K562 (cell line): Measurements from ENCODE around the gene PPP1R15B. TPM values are rescaled to one million over a fixed set of nuclear protein-coding genes. Genes with fewer than 3 reads are reported as not detected.

Source experiments
- ATF3 ChIP-seq, 2 experiments: fragments of 450-650 bp in 1 of 2; sonication (generic) in 1 of 2; formaldehyde crosslinking in 1 of 2; IDR thresholded peaks in 1 of 2; conservative IDR thresholded peaks in 1 of 2; 2 replicates each; pipeline versions ENCODE4 v1.6.1 to v1.8.1; 2016 to 2023; ENCODE audit warnings: mild to moderate bottlenecking in 2 of 2, moderate library complexity in 2 of 2, inconsistent platforms in 1 of 2, missing genetic modification reagents in 1 of 2
- CTBP1 ChIP-seq: fragments of 450-650 bp; IDR thresholded peaks from 2 replicates; pipeline ENCODE4 v1.6.1; 2016; ENCODE audit warnings: borderline replicate concordance
- HES1 ChIP-seq: fragments of 450-650 bp; IDR thresholded peaks from 2 replicates; pipeline ENCODE4 v1.6.1; 2016; ENCODE audit warnings: low read depth, mild to moderate bottlenecking, moderate library complexity
- KDM1A ChIP-seq, 2 experiments: fragments of 450-650 bp; IDR thresholded peaks; 2 replicates each; pipeline ENCODE4 v1.6.1; 2016; ENCODE audit warnings: mild to moderate bottlenecking in 2 of 2
- MEF2A ChIP-seq: IDR thresholded peaks from 2 replicates; pipeline ENCODE4 v1.6.1; 2011; ENCODE audit warnings: low read depth, mild to moderate bottlenecking, low read length, moderate library complexity; ENCODE audit not compliant: control insufficient read depth
- MEF2D ChIP-seq: conservative IDR thresholded peaks from 2 replicates; pipeline ENCODE4 v1.6.1; 2016; ENCODE audit warnings: low read depth, missing genetic modification characterization, missing compliant biosample characterization
- MTA3 ChIP-seq: fragments of 450-650 bp; formaldehyde crosslinking; IDR thresholded peaks from 2 replicates; pipeline ENCODE4 v1.6.1; 2017; ENCODE audit warnings: mild to moderate bottlenecking, borderline replicate concordance
- POLR2B ChIP-seq: fragments of 450-650 bp; IDR thresholded peaks from 2 replicates; pipeline ENCODE4 v1.6.1; 2018; ENCODE audit warnings: low read depth; ENCODE audit not compliant: partially characterized antibody
- SMAD2 ChIP-seq: fragments of 150-350 bp; IDR thresholded peaks from 2 replicates; pipeline ENCODE4 v1.6.1; 2014; ENCODE audit warnings: low read depth, mild to moderate bottlenecking, low read length
- SREBF1 ChIP-seq: fragments of 150-350 bp; IDR thresholded peaks from 2 replicates; pipeline ENCODE4 v1.6.1; 2014; ENCODE audit warnings: antibody characterized with exemption, low read depth, low read length, borderline replicate concordance
- SRSF7 ChIP-seq: fragments of 200-400 bp; formaldehyde crosslinking; optimal IDR thresholded peaks from 2 replicates; pipeline ENCODE3; 2017; ENCODE audit warnings: mild to moderate bottlenecking, low read depth, low read length
- TARDBP ChIP-seq: fragments of 450-650 bp; IDR thresholded peaks from 2 replicates; pipeline ENCODE4 v1.6.1; 2016
- TBL1XR1 ChIP-seq, 2 experiments: IDR thresholded peaks; 2 replicates each; pipeline ENCODE4 v1.6.1; 2012; ENCODE audit warnings: improper control_type of control experiment in 2 of 2, low read length in 2 of 2, mild to moderate bottlenecking in 1 of 2
- TCF7L2 ChIP-seq: fragments of 150-350 bp; IDR thresholded peaks from 2 replicates; pipeline ENCODE4 v1.6.1; 2016; ENCODE audit warnings: low read depth, mild to moderate bottlenecking, low read length, moderate library complexity
- TFAM ChIP-seq: fragments of 250-450 bp; sonication (Bioruptor Pico); conservative IDR thresholded peaks from 2 replicates; pipeline ENCODE4 v1.5.0; 2021; ENCODE audit warnings: mild to moderate bottlenecking, moderate library complexity
- TFAP4 ChIP-seq: sonication (generic); formaldehyde crosslinking; IDR thresholded peaks from 2 replicates; pipeline ENCODE4 v1.8.0; 2022; ENCODE audit warnings: missing genetic modification reagents, mild to moderate bottlenecking, moderate library complexity, borderline replicate concordance
- TRIM28 ChIP-seq: fragments of 450-650 bp; IDR thresholded peaks from 2 replicates; pipeline ENCODE4 v1.6.1; 2017
- U2AF1 ChIP-seq: fragments of 200-400 bp; formaldehyde crosslinking; optimal IDR thresholded peaks from 2 replicates; pipeline ENCODE3; 2017; ENCODE audit warnings: mild to moderate bottlenecking, low read depth, low read length, moderate library complexity
- VEZF1 ChIP-seq: fragments of 200-800 bp; sonication (Bioruptor generic); IDR thresholded peaks from 2 replicates; pipeline ENCODE4 v1.6.1; 2017; ENCODE audit warnings: missing genetic modification characterization, missing compliant biosample characterization
- XRCC5 ChIP-seq: fragments of 200-400 bp; formaldehyde crosslinking; IDR thresholded peaks from 2 replicates; pipeline ENCODE4 v1.6.1; 2017; ENCODE audit warnings: low read depth, mild to moderate bottlenecking, low read length
- ZC3H11A ChIP-seq: IDR thresholded peaks from 2 replicates; pipeline ENCODE4 v1.6.1; 2012; ENCODE audit warnings: low read depth, low read length, improper control_type of control experiment
- ZNF133 ChIP-seq: fragments of 250-450 bp; sonication (Bioruptor Pico); IDR thresholded peaks from 2 replicates; pipeline ENCODE4 v1.4.0; 2020; ENCODE audit warnings: mild to moderate bottlenecking
- ZNF347 ChIP-seq: fragments of 450-650 bp; formaldehyde crosslinking; IDR thresholded peaks from 2 replicates; pipeline ENCODE4 v1.4.0; 2020; ENCODE audit warnings: low read depth, mild to moderate bottlenecking, moderate library complexity
- ZNF561 ChIP-seq: fragments of 450-650 bp; formaldehyde crosslinking; conservative IDR thresholded peaks from 2 replicates; pipeline ENCODE4 v1.4.0; 2020; ENCODE audit warnings: mild to moderate bottlenecking, moderate library complexity
- ZNF584 ChIP-seq: fragments of 200-800 bp; sonication (Bioruptor generic); IDR thresholded peaks from 2 replicates; pipeline ENCODE4 v1.6.1; 2016; ENCODE audit warnings: low read depth, mild to moderate bottlenecking, missing genetic modification characterization, missing compliant biosample characterization
- ZNF696 ChIP-seq: fragments of 250-450 bp; sonication (Bioruptor Pico); conservative IDR thresholded peaks from 2 replicates; pipeline ENCODE4 v1.4.0; 2020; ENCODE audit warnings: mild to moderate bottlenecking, moderate library complexity
- polyA plus RNA-seq, 8 experiments: library from polyadenylated mRNA; depleted of rRNA in 4 of 8; stranded (reverse) in 5 of 8; unstranded in 3 of 8; fragments of >200 nt; fragmentation: Nextera tagmentation in 2 of 8; fragmentation: Illumina TruSeq in 1 of 8; extraction: Ambion mirVana in 2 of 8; extraction: Trizol in 1 of 8; gene quantifications; 2 replicates each; pipeline versions ENCODE4 v1.2.1 to v1.2.3, GENCODE V29; 2011 to 2014; ENCODE audit warnings: inconsistent platforms in 1 of 8, missing spikeins in 1 of 8
- total RNA-seq, 7 experiments: library from RNA; depleted of rRNA in 6 of 7; stranded (reverse); fragments of >200 nt in 6 of 7; fragmentation: Illumina TruSeq in 2 of 7; extraction: Trizol in 2 of 7; gene quantifications; 2 replicates each; pipeline versions ENCODE4 v1.2.1 to v1.2.3, GENCODE V29; 2011 to 2021; ENCODE audit warnings: low replicate concordance in 1 of 7

The PPP1R15B gene
- total and polyA plus RNA-seq, 9 of the 15 experiments (the other 6 are each of a cell fraction or from before 2014, with no cell fraction given), result 17.0 to 48.1 (median 30.8) TPM

GRCh38 chr1:204377800-204378668 is 33.6 kb downstream of the PPP1R15B start (continued):
- TF ChIP-seq MTA3 (no peak), U2AF1 (no peak), ZNF584 (CRISPR knock-in tag) (0 out of 2 replicates have a peak, but pooled peaks have one; percentile 16), TFAP4 (CRISPR knock-in tag) (no peak), SREBF1 (no peak), TARDBP (no peak), TFAM (no peak), SMAD2 (no peak), CTBP1 (peak; percentile 63; the same call in 1 of the 2 replicates), ZNF347 (no peak), KDM1A (IDR thresholded peaks at IDR 0.05) (no peak), SRSF7 (no peak), HES1 (peak; percentile 63), MEF2A (no peak), ZNF561 (CRISPR knock-in tag) (no peak), ATF3 (IDR thresholded peaks at IDR 0.05) (no peak), ATF3 (CRISPR knock-in tag; conservative IDR thresholded peaks at IDR 0.05) (no peak), VEZF1 (CRISPR knock-in tag) (peak; percentile 29; the same call in 1 of the 2 replicates), TCF7L2 (no peak), ZNF696 (CRISPR knock-in tag) (no peak), ZC3H11A (no peak), ZNF133 (CRISPR knock-in tag) (no peak), TRIM28 (no peak), XRCC5 (no peak), POLR2B (no peak), MEF2D (tag) (no peak), TBL1XR1 (IDR thresholded peaks at IDR 0.05; ENCODE audit: low read length in 2 of 2) (no peak)
